Keratinocyte (primary cell): ENCODE measurements around the gene GDAP2. TPM values are rescaled to one million over a fixed set of nuclear protein-coding genes. Genes with fewer than 3 reads are reported as not detected.

Experiments
- DNase-seq: peaks from one replicate; pipeline ENCODE4 v3.0.0-alpha.2; 2011; ENCODE audit warnings: low read depth, missing footprints, low spot score
- FAIRE-seq: peaks from 2 replicates; lab custom pipeline; 2011; peaks lifted over from hg19 to GRCh38; lab: Jason Lieb, UNC
- H2AFZ ChIP-seq: 2 replicates; pipeline ENCODE4 v1.6.0; 2012; ENCODE audit warnings: low read length, control low read depth, inconsistent platforms; ENCODE audit not compliant: control insufficient read depth
- H3K27ac ChIP-seq: 2 replicates; pipeline ENCODE4 v1.5.1; 2011; ENCODE audit warnings: low read length; ENCODE audit not compliant: control insufficient read depth, insufficient read depth
- H3K27me3 ChIP-seq: 3 replicates; pipeline ENCODE4 v1.6.0; 2011; ENCODE audit warnings: low read length; ENCODE audit not compliant: control insufficient read depth, insufficient read depth; ENCODE audit errors: extremely low read depth
- H3K36me3 ChIP-seq, 2 experiments: 2 replicates in 1 of 2; 3 replicates in 1 of 2; pipeline ENCODE4 v1.5.1; 2011; ENCODE audit warnings: low read length in 2 of 2, mild to moderate bottlenecking in 1 of 2; ENCODE audit not compliant: control insufficient read depth in 2 of 2, insufficient read depth in 2 of 2; ENCODE audit errors: extremely low read depth in 1 of 2
- H3K4me1 ChIP-seq: 3 replicates; pipeline ENCODE4 v1.5.1; 2011; ENCODE audit warnings: low read length; ENCODE audit not compliant: control insufficient read depth, insufficient read depth; ENCODE audit errors: extremely low read depth
- H3K4me2 ChIP-seq: 3 replicates; pipeline ENCODE4 v1.6.0; 2011; ENCODE audit warnings: low read depth, low read length; ENCODE audit not compliant: control insufficient read depth, insufficient read depth; ENCODE audit errors: extremely low read depth
- H3K4me3 ChIP-seq, 3 experiments: fragments of 200-600 bp in 1 of 3; sonication (generic) in 1 of 3; 2 replicates in 2 of 3; 3 replicates in 1 of 3; pipeline ENCODE4 v1.5.1; 2011 to 2016; ENCODE audit warnings: low read length in 3 of 3, mild to moderate bottlenecking in 3 of 3, control low read depth in 2 of 3, inconsistent platforms in 1 of 3, low read depth in 1 of 3, mixed read lengths in 1 of 3, mixed run types in 1 of 3, moderate library complexity in 1 of 3; ENCODE audit not compliant: control insufficient read depth in 2 of 3, insufficient read depth in 2 of 3; ENCODE audit errors: extremely low read depth in 1 of 3
- H3K79me2 ChIP-seq: 2 replicates; pipeline ENCODE4 v1.6.0; 2012; ENCODE audit warnings: low read length; ENCODE audit not compliant: control insufficient read depth, insufficient read depth
- H3K9ac ChIP-seq: 3 replicates; pipeline ENCODE4 v1.6.0; 2011; ENCODE audit warnings: low read length; ENCODE audit not compliant: control insufficient read depth, insufficient read depth; ENCODE audit errors: extremely low read depth
- H3K9me1 ChIP-seq: 3 replicates; pipeline ENCODE4 v1.6.0; 2011; ENCODE audit warnings: low read length; ENCODE audit not compliant: control insufficient read depth, insufficient read depth; ENCODE audit errors: extremely low read depth
- H3K9me3 ChIP-seq: 2 replicates; pipeline ENCODE4 v1.5.1; 2012; ENCODE audit warnings: low read depth, low read length; ENCODE audit not compliant: control insufficient read depth
- H4K20me1 ChIP-seq: 3 replicates; pipeline ENCODE4 v1.6.0; 2011; ENCODE audit warnings: low read length; ENCODE audit not compliant: control insufficient read depth, insufficient read depth; ENCODE audit errors: extremely low read depth
- CTCF ChIP-seq, 3 experiments: IDR thresholded peaks in 1 of 3; conservative IDR thresholded peaks in 1 of 3; optimal IDR thresholded peaks in 1 of 3; 2 replicates in 2 of 3; 3 replicates in 1 of 3; pipeline versions ENCODE3 to v1.5.1; 2011; ENCODE audit warnings: low read length in 3 of 3, mild to moderate bottlenecking in 3 of 3, moderate library complexity in 2 of 3, control low read depth in 1 of 3, inconsistent platforms in 1 of 3; ENCODE audit not compliant: insufficient read depth in 2 of 3; ENCODE audit errors: extremely low read depth in 1 of 3
- EZH2 ChIP-seq: IDR thresholded peaks from one replicate; pipeline ENCODE4 v1.6.1; 2012; ENCODE audit warnings: inconsistent platforms, mild to moderate bottlenecking, low read length, moderate library complexity
- dilution Hi-C: fragments of 300-500 bp; cut with MboI; formaldehyde crosslinking; loops from one replicate; pipeline ENCODE4 v1.7.0; 2020; ENCODE audit warnings: low sequenced_read_pairs; ENCODE audit not compliant: extremely low pct_ligation_motif_present
- polyA plus RNA-seq, 5 experiments: library from polyadenylated mRNA; depleted of rRNA in 3 of 5; stranded (reverse) in 3 of 5; stranded (forward) in 1 of 5; unstranded in 1 of 5; fragments of >200 nt; gene quantifications; 1 replicate in 1 of 5; 2 replicates in 3 of 5; 3 replicates in 1 of 5; pipeline versions ENCODE4 v1.2.1 to v1.2.3, GENCODE V29; 2011 to 2012; ENCODE audit warnings: missing spikeins in 2 of 5, low read depth in 1 of 5, low replicate concordance in 1 of 5

The GDAP2 gene
- polyA plus RNA-seq, 1 donor (not counting 4 experiments of a cell fraction or from before 2014, with no cell fraction given) = 15.7 TPM

GRCh38 chr1:117820694-117821381 is 108.6 kb downstream of the GDAP2 start:
- Histone ChIP-seq H3K9me3 (no peaks in the 10 kb centered on the region), H3K4me1 (peaks cover 22% of the 10 kb centered on the region), H3K79me2 (no peaks in the 10 kb centered on the region), H3K4me2 (peak overlapping the region; percentile 53), H3K9ac (no peak overlapping the region), H3K27ac (no peak overlapping the region), H3K4me3 (no peak overlapping the region), H2AFZ (no peak overlapping the region), H3K27me3 (no peaks in the 10 kb centered on the region), H4K20me1 (no peaks in the 10 kb centered on the region), H3K9me1 (no peaks in the 10 kb centered on the region), H3K36me3 (no peaks in the 10 kb centered on the region)
- TF ChIP-seq CTCF (optimal IDR thresholded peaks at IDR 0.05 in 1 of 3, IDR thresholded peaks at IDR 0.05 in 1 of 3, conservative IDR thresholded peaks at IDR 0.05 in 1 of 3; ENCODE audit: extremely low read depth in 1 of 3, insufficient read depth in 2 of 3, low read length in 3 of 3) = no peak
- no peak for TF ChIP-seq EZH2
- DNase-seq = no peak
- FAIRE-seq = no peak
- dilution Hi-C loops = no loop called here

GRCh38 chr1:117820096-117820495 is 109.3 kb downstream of the GDAP2 start:
- H2AFZ ChIP-seq = no peak overlapping the region
- H3K4me1 ChIP-seq = peaks cover 15% of the 10 kb centered on the region
- no peak overlapping the region for H3K9ac ChIP-seq
- H3K4me2 ChIP-seq = no peak overlapping the region
- H4K20me1 ChIP-seq = no peaks in the 10 kb centered on the region
- H3K9me1 ChIP-seq = no peaks in the 10 kb centered on the region
- no peak overlapping the region for H3K27ac ChIP-seq
- H3K4me3 ChIP-seq = no peak overlapping the region
- dilution Hi-C loops = no loop called here
- H3K79me2 ChIP-seq = no peaks in the 10 kb centered on the region
- no peaks in the 10 kb centered on the region for H3K9me3 ChIP-seq
- no peaks in the 10 kb centered on the region for H3K36me3 ChIP-seq
- DNase-seq = no peak
- no peaks in the 10 kb centered on the region for H3K27me3 ChIP-seq
- no peak for TF ChIP-seq CTCF (optimal IDR thresholded peaks at IDR 0.05 in 1 of 3, IDR thresholded peaks at IDR 0.05 in 1 of 3, conservative IDR thresholded peaks at IDR 0.05 in 1 of 3; ENCODE audit: extremely low read depth in 1 of 3, insufficient read depth in 2 of 3, low read length in 3 of 3)
- no peak for TF ChIP-seq EZH2
- FAIRE-seq = no peak
